A549 treated with AZD2906 at 1 μM for 4 hours (cell line): ENCODE measurements around the gene EEIG2. TPM values are rescaled to one million over a fixed set of nuclear protein-coding genes. Genes with fewer than 3 reads are reported as not detected.

Source experiments
- total RNA-seq: library from RNA; stranded (reverse); fragments of 200-300 nt; extraction: Qiagen RNA extraction; gene quantifications from 5 replicates; pipeline ENCODE4 v1.2.3, GENCODE V29; 2022

EEIG2 gene
- total RNA-seq, result 3.6 to 6.3 TPM (median 4.9 TPM) in 5 replicates

DNA sequence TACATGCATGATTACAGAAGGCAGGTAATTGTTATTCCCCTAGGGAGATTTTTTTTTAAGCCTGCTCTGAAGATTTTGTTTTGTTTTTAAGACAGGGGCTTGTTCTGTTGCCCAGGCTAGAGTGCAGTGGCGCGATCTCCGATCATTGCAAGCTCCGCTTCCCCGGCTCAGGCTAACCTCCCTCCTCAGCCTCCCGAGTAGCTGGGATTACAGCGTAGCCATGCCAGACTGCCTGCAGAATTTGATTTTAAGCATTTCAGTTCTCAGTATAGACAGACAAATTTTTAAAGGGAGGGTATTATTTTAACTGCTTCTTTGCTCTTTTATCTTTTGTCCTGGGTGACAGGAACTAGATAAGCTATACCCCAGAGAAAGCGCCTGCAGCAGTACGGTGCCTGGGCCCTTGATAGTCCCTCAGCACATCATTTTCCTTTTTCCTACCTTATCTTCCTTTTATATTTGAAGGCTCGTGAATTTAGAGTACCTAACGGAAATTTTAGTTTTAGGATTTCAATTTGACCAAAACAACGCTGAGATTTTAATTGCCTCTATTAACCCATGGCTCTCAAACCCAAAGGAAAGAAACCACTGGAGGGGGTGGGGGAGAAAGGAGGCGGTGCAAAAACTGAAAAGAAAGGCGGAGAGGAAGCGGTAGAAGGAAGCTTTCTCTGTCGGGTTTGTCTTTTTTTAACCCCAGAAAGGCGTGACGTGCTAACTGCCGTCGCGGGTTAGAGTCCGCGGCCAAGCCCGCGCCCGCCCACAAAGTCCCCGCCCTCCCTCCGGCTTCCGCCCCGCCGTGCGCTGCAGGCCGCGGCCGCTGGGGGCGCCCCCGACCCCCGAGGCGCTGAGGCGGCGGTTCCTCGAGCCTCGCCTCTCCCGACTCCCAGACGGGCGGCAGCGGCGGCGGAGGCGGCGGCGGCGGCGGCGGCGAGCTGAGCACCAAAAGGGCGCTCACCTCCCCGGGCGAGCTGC, at the start of gene EEIG2:
EEIG2 (plus strand) TSS at position 886 of the 972 bp plus-strand sequence. CDS start 329 bp downstream, outside the sequence.

Other genes starting within 250 kb of the EEIG2 start
- gene NBPF6, start 109.8 kb upstream of the EEIG2 start, total RNA-seq, result 0.02 TPM in 1 of 5 replicates, not detected in the others
- gene HENMT1, start 101.0 kb downstream of the EEIG2 start, total RNA-seq, result 3.8 to 4.4 TPM (median 4.0 TPM) in 5 replicates
- 18.4 to 22.1 TPM (median 19.5 TPM) in 5 replicates for gene PRPF38B, start 132.2 kb downstream of the EEIG2 start, total RNA-seq
- 0.01 to 0.03 TPM in 2 of 5 replicates, not detected in the others for gene FNDC7, start 152.8 kb downstream of the EEIG2 start, total RNA-seq
- gene STXBP3, start 186.6 kb downstream of the EEIG2 start, total RNA-seq, result 16.2 to 28.0 TPM (median 18.1 TPM) in 5 replicates